Measurements from ENCODE around the gene SV2B.

DNA sequence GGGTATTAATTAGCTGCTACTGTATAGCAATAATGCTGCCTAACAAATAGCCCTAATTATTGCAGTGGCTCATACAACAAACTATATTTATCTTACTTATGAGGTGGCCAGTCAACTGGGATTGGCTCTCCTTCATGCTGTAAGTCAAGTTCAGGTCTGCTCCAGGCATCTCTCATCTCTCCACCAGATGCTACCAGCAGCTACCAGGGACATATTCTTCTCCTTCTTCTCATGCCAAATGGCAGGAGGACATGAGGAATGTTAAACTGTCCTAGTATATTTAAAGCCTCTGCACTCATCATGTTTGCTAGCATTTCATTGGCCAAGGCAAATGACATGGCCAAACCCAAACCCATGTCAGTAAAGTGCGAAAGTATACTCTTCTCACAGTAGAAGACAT lies 17.3 kb downstream of the SV2B start:
- TF ChIP-seq, protein P1, sequence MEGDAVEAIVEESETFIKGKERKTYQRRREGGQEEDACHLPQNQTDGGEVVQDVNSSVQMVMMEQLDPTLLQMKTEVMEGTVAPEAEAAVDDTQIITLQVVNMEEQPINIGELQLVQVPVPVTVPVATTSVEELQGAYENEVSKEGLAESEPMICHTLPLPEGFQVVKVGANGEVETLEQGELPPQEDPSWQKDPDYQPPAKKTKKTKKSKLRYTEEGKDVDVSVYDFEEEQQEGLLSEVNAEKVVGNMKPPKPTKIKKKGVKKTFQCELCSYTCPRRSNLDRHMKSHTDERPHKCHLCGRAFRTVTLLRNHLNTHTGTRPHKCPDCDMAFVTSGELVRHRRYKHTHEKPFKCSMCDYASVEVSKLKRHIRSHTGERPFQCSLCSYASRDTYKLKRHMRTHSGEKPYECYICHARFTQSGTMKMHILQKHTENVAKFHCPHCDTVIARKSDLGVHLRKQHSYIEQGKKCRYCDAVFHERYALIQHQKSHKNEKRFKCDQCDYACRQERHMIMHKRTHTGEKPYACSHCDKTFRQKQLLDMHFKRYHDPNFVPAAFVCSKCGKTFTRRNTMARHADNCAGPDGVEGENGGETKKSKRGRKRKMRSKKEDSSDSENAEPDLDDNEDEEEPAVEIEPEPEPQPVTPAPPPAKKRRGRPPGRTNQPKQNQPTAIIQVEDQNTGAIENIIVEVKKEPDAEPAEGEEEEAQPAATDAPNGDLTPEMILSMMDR (IDR thresholded peaks at IDR 0.05; ENCODE audit: insufficient read depth, low read length, poor library complexity, severe bottlenecking) = no peak
- TF ChIP-seq EZH2phosphoT487 (conservative IDR thresholded peaks at IDR 0.05; ENCODE audit: low read length) = no peak

Measured in SU-DHL-6 (cell line).